IMR-90 (cell line): ENCODE data around the gene ZMIZ2. TPM values are rescaled to one million over a fixed set of nuclear protein-coding genes. Genes with fewer than 3 reads are reported as not detected.

ENCODE experiments used
- ATAC-seq: fragments of 200-7000 bp; cut with Tn5 transposase; 2 replicates; pipeline ENCODE4 v1.9.1; 2020; ENCODE audit warnings: low read depth, mild to moderate bottlenecking, moderate library complexity
- BruUV-seq: library from RNA; stranded (reverse); fragments of 400-500 nt; replicated peaks from 2 replicates; lab custom pipeline; 2021; lab: Mats Ljungman, UMichigan
- CTCF ChIA-PET: fragments of 300-600 bp; formaldehyde crosslinking; extraction: SDS; loops from one replicate; lab custom pipeline; 2021; ENCODE audit warnings: antibody characterized with exemption; lab: Yijun Ruan, JAX
- POLR2A ChIA-PET: fragments of 300-600 bp; sonication (Branson Sonifier 250); formaldehyde crosslinking; loops from one replicate; lab custom pipeline; 2022; ENCODE audit warnings: antibody characterized with exemption; ENCODE audit not compliant: unreplicated experiment; lab: Charles Lee
- DNase-seq: peaks from one replicate; pipeline ENCODE4 v3.0.0; 2013
- H2AFZ ChIP-seq: replicated peaks from 2 replicates; pipeline ENCODE3; 2013; ENCODE audit warnings: low read length, mild to moderate bottlenecking; ENCODE audit not compliant: poor library complexity
- H2AK5ac ChIP-seq: 2 replicates; pipeline ENCODE4 v1.6.1; 2013; ENCODE audit warnings: low read depth, low read length, inconsistent platforms
- H2AK9ac ChIP-seq: replicated peaks from 2 replicates; pipeline ENCODE3; 2013; ENCODE audit warnings: mild to moderate bottlenecking, low read depth, low read length, moderate library complexity; ENCODE audit not compliant: poor library complexity
- H2BK120ac ChIP-seq: 2 replicates; pipeline ENCODE4 v1.6.1; 2013; ENCODE audit warnings: low read depth, low read length, inconsistent platforms
- H2BK15ac ChIP-seq: 3 replicates; pipeline ENCODE4 v1.6.1; 2013; ENCODE audit warnings: low read depth, low read length, inconsistent platforms
- H2BK20ac ChIP-seq: 2 replicates; pipeline ENCODE4 v1.6.1; 2013; ENCODE audit warnings: low read depth, mild to moderate bottlenecking, inconsistent platforms, low read length, moderate library complexity
- H2BK5ac ChIP-seq: 2 replicates; pipeline ENCODE4 v1.6.1; 2013; ENCODE audit warnings: mild to moderate bottlenecking, low read depth, low read length, inconsistent platforms; ENCODE audit not compliant: poor library complexity, severe bottlenecking
- H3K14ac ChIP-seq: replicated peaks from 2 replicates; pipeline ENCODE4 v1.6.1; 2013; ENCODE audit warnings: low read depth, low read length, inconsistent platforms
- H3K18ac ChIP-seq: 2 replicates; pipeline ENCODE4 v1.6.1; 2013; ENCODE audit warnings: low read depth, low read length, control low read depth
- H3K23ac ChIP-seq: 2 replicates; pipeline ENCODE4 v1.6.1; 2013; ENCODE audit warnings: low read depth, low read length, inconsistent platforms
- H3K27ac ChIP-seq: 2 replicates; pipeline ENCODE4 v1.5.1; 2013; ENCODE audit warnings: mild to moderate bottlenecking, control low read depth, low read length; ENCODE audit not compliant: insufficient read depth
- H3K27me3 ChIP-seq: 2 replicates; pipeline ENCODE4 v1.6.1; 2013; ENCODE audit warnings: low read length; ENCODE audit not compliant: control insufficient read depth, insufficient read depth
- H3K36me3 ChIP-seq: 2 replicates; pipeline ENCODE4 v1.6.1; 2013; ENCODE audit warnings: low read length, mixed read lengths; ENCODE audit not compliant: control insufficient read depth, insufficient read depth
- H3K4ac ChIP-seq: 2 replicates; pipeline ENCODE4 v1.6.1; 2013; ENCODE audit warnings: low read depth, low read length, inconsistent platforms
- H3K4me1 ChIP-seq: 2 replicates; pipeline ENCODE4 v1.6.1; 2013; ENCODE audit warnings: low read length, mixed read lengths; ENCODE audit not compliant: control insufficient read depth, insufficient read depth
- H3K4me2 ChIP-seq: 2 replicates; pipeline ENCODE4 v1.6.1; 2013; ENCODE audit warnings: low read depth, mild to moderate bottlenecking, control low read depth, low read length, moderate library complexity
- H3K4me3 ChIP-seq: 2 replicates; pipeline ENCODE4 v1.5.1; 2013; ENCODE audit warnings: low read depth, mild to moderate bottlenecking, control low read depth, low read length, moderate library complexity; ENCODE audit not compliant: insufficient read depth
- H3K56ac ChIP-seq: 2 replicates; pipeline ENCODE4 v1.6.1; 2013; ENCODE audit warnings: low read length, inconsistent platforms; ENCODE audit not compliant: insufficient read depth; ENCODE audit errors: extremely low read depth
- H3K79me1 ChIP-seq, 2 experiments: 2 replicates each; pipeline ENCODE4 v1.6.1; 2013; ENCODE audit warnings: low read length in 2 of 2, inconsistent platforms in 1 of 2, low read depth in 1 of 2
- H3K9ac ChIP-seq: 2 replicates; pipeline ENCODE4 v1.6.1; 2013; ENCODE audit warnings: low read depth, low read length, control low read depth
- H3K9me1 ChIP-seq: 2 replicates; pipeline ENCODE4 v1.6.1; 2013; ENCODE audit warnings: low read length, inconsistent platforms; ENCODE audit not compliant: insufficient read depth
- H3K9me3 ChIP-seq: 2 replicates; pipeline ENCODE4 v1.6.1; 2013; ENCODE audit warnings: low read length; ENCODE audit not compliant: control insufficient read depth, insufficient read depth
- H4K20me1 ChIP-seq: 2 replicates; pipeline ENCODE4 v1.6.1; 2013; ENCODE audit warnings: low read length, inconsistent platforms; ENCODE audit not compliant: insufficient read depth
- H4K5ac ChIP-seq: 2 replicates; pipeline ENCODE4 v1.6.1; 2013; ENCODE audit warnings: mild to moderate bottlenecking, low read depth, low read length, control low read depth
- H4K8ac ChIP-seq, 2 experiments: 2 replicates each; pipeline ENCODE4 v1.6.1; 2013; ENCODE audit warnings: low read depth in 2 of 2, low read length in 2 of 2, control low read depth in 1 of 2, inconsistent platforms in 1 of 2
- H4K91ac ChIP-seq: 2 replicates; pipeline ENCODE4 v1.6.1; 2013; ENCODE audit warnings: low read depth, low read length, inconsistent platforms; ENCODE audit not compliant: insufficient read depth
- CEBPB ChIP-seq: IDR thresholded peaks from 2 replicates; pipeline ENCODE4 v1.6.1; 2012; ENCODE audit warnings: low read depth, low read length, improper control_type of control experiment
- CHD1 ChIP-seq: IDR thresholded peaks from 2 replicates; pipeline ENCODE4 v1.6.1; 2012; ENCODE audit warnings: low read depth, low read length, improper control_type of control experiment
- ELK1 ChIP-seq: fragments of 150-350 bp; IDR thresholded peaks from 2 replicates; pipeline ENCODE4 v1.6.1; 2016; ENCODE audit warnings: low read depth, mild to moderate bottlenecking, low read length, moderate library complexity, borderline replicate concordance
- FOS ChIP-seq: fragments of 150-350 bp; IDR thresholded peaks from 2 replicates; pipeline ENCODE4 v1.6.1; 2016; ENCODE audit warnings: low read depth, low read length
- MAFK ChIP-seq: IDR thresholded peaks from 2 replicates; pipeline ENCODE4 v1.6.1; 2012; ENCODE audit warnings: low read depth, low read length, improper control_type of control experiment
- MAZ ChIP-seq: IDR thresholded peaks from 2 replicates; pipeline ENCODE4 v1.6.1; 2012; ENCODE audit warnings: low read depth, mild to moderate bottlenecking, low read length, improper control_type of control experiment, moderate library complexity, borderline replicate concordance
- NFE2L2 ChIP-seq: fragments of 150-350 bp; IDR thresholded peaks from 2 replicates; pipeline ENCODE4 v1.6.1; 2016; ENCODE audit warnings: low read depth, mild to moderate bottlenecking, low read length
- RFX5 ChIP-seq: IDR thresholded peaks from 2 replicates; pipeline ENCODE4 v1.8.0; 2012; ENCODE audit warnings: low read depth, mild to moderate bottlenecking, low read length, moderate library complexity
- WGBS, 2 experiments: methylation state at CpG; one replicate each; pipeline versions ENCODE4 v1.1.5 to v1.1.7; 2013; ENCODE audit warnings: missing lambda C conversion rate in 2 of 2; ENCODE audit not compliant: insufficient read length in 1 of 2; ENCODE audit errors: extremely low coverage in 2 of 2; 5-methylcytosine and 5-hydroxymethylcytosine counted together
- dilution Hi-C: fragments of 300-500 bp; cut with HindIII; formaldehyde crosslinking; loops from one replicate; pipeline ENCODE4 v1.14.3; 2018; ENCODE audit warnings: low sequenced_read_pairs; ENCODE audit not compliant: unreplicated experiment
- in situ Hi-C: fragments of 300-500 bp; cut with MboI; formaldehyde crosslinking; loops from 3 replicates; pipeline ENCODE4 v1.14.3; 2019; ENCODE audit warnings: low sequenced_read_pairs, inconsistent platforms, mixed read lengths
- intact Hi-C: fragments of 100-400 bp; cut with micrococcal nuclease; formaldehyde crosslinking; loops from 2 replicates; pipeline ENCODE4 v1.10.0; 2022
- polyA plus RNA-seq, 3 experiments: library from polyadenylated mRNA; depleted of rRNA; stranded (reverse); fragments of >200 nt; gene quantifications; 2 replicates each; pipeline ENCODE4 v1.2.3, GENCODE V29; 2012; ENCODE audit warnings: low replicate concordance in 1 of 3
- total RNA-seq: library from RNA; depleted of rRNA; stranded (reverse); fragments of >200 nt; gene quantifications from 2 replicates; pipeline ENCODE4 v1.2.3, GENCODE V29; 2012

ZMIZ2 gene
- total and polyA plus RNA-seq, 2 of the 4 experiments (the other 2 are of a cell fraction): 3.0 to 24.0 TPM

DNA sequence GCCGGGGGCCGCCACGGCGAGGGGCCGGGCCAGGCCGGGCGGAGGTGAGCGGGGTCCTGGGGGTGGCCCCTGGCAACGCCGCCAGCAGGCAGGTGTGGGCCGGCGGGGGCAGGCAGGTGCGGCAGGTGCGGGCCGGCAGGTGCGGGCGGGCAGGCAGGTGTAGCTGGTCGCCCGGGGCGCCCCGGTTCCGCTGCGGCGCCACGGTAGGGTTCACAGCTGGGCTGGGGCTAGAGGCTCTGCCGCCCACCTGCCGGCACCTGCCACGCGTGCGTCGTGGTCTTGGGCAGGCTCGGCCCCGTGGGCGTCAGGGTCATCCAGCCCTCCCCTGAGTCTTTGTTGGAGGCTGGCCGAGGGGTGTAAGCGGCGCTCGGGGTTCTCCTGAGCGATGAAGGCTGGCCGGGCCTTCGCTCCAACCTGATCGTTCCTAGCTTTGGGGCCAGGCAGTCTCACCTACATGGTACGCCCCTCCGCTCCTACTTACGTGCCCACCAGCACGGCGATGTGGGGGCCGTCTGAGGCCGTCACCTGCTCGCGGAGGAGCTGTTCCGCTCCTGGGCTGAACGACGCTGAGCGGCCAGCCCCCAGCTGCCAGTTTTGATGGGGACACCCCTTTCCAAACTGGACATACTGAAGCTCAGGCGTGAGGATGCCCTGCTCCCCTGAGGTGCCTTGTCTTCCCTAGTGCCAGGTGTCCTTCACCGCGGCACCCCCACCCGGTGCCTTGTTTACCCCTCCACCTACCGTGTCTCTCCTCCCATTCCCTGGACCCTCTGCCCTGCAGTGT is 493 bp downstream of the ZMIZ2 start:
- Histone ChIP-seq H3K9me3 (no peaks in the 10 kb centered on the region), H3K23ac (peak overlapping the region; percentile 81), H3K56ac (no peak overlapping the region), H2AFZ (peak overlapping the region; percentile 91), H3K9ac (peak overlapping the region; percentile 84), H3K4me2 (peak overlapping the region; percentile 98), H2BK5ac (peak overlapping the region; percentile 30), H4K20me1 (peaks cover 31% of the 10 kb centered on the region), H4K5ac (no peak overlapping the region), H2AK9ac (peak overlapping the region; percentile 91), H3K27ac (peak overlapping the region; percentile 58; the same call in 1 of the 2 replicates), H3K36me3 (peaks cover 2% of the 10 kb centered on the region; the same call in 1 of the 2 replicates), H2AK5ac (peak overlapping the region; percentile 37), H2BK120ac (no peak overlapping the region), H3K79me1 (peaks cover 19 to 51% of the 10 kb centered on the region in 2 experiments), H4K8ac (no peak overlapping the region; a peak in 1 of 4 replicates), H3K27me3 (no peaks in the 10 kb centered on the region), H3K9me1 (peaks cover 14% of the 10 kb centered on the region), H3K14ac (peak overlapping the region; percentile 74), H2BK15ac (no peak overlapping the region; the same call in 2 of the 3 replicates), H2BK20ac (no peak overlapping the region), H3K18ac (no peak overlapping the region), H3K4me1 (peaks cover 20% of the 10 kb centered on the region), H3K4ac (peak overlapping the region; percentile 79), H3K4me3 (peak overlapping the region; percentile 99), H4K91ac (peak overlapping the region; percentile 59; the same call in 1 of the 2 replicates)
- dilution Hi-C loops (no loop called here), in situ Hi-C loops (no loop called here), intact Hi-C loops (loop anchor here (1.0 to 2.0 kb wide), 2 partner anchors 98 to 142 kb away; partner anchors contain the start of gene OGDH)
- ChIA-PET CTCF (no interaction called here), POLR2A (interaction anchor here (0.6 to 1.0 kb wide), 2 partner anchors 13 to 143 kb away, joined by 5 to 6 read pairs; partner anchors contain the start of gene OGDH)
- no TSS peak for BruUV-seq
- 1% methylated on average over 30 of the region's 60 CpGs; no CpG with 5 or more reads in 1 of the 2 experiments for WGBS, 2 experiments
- TF ChIP-seq FOS (no peak), CHD1 (0 out of 2 replicates have a peak, but pooled peaks have one; percentile 17), MAFK (no peak), ELK1 (no peak), NFE2L2 (no peak), RFX5 (no peak), MAZ (no peak), CEBPB (no peak)
- ATAC-seq: no peak
- no peak for DNase-seq
